SU-DHL-6 (cell line): ENCODE measurements around the gene DAZL.

Source experiments
- EZH2phosphoT487 ChIP-seq: fragments of 200-600 bp; sonication (generic), shearing (Covaris generic); conservative IDR thresholded peaks from 2 replicates; pipeline ENCODE4 v1.6.1; 2018; ENCODE audit warnings: mild to moderate bottlenecking, antibody characterized with exemption, low read length, moderate library complexity, mixed read lengths
- TF ChIP-seq, protein P1 (sequence below): fragments of 200-600 bp; sonication (generic); IDR thresholded peaks from one replicate; pipeline ENCODE4 v1.5.1; 2017; ENCODE audit warnings: antibody characterized with exemption, mild to moderate bottlenecking, low read length, moderate library complexity; ENCODE audit not compliant: insufficient read depth, poor library complexity, severe bottlenecking

DNA sequence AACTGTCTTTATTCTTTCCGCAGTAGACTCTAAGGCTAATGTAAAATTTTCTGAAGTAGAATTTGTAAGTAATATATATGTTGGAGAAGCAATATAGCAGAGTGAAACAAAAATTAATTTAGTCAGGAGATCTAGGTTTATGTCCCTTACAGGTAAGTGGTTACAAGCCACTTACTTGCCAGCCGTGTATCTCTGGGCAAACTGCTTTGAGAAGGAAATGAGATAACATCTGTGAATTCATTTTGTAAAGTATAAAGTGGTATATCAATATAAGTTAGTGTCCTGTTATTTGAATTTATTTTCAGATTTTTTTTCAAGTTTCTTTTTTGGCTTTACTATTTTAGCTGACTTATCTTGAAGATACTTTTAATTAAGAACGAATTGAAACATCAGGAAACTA is 5.5 kb downstream of the DAZL start:
- TF ChIP-seq, protein P1, sequence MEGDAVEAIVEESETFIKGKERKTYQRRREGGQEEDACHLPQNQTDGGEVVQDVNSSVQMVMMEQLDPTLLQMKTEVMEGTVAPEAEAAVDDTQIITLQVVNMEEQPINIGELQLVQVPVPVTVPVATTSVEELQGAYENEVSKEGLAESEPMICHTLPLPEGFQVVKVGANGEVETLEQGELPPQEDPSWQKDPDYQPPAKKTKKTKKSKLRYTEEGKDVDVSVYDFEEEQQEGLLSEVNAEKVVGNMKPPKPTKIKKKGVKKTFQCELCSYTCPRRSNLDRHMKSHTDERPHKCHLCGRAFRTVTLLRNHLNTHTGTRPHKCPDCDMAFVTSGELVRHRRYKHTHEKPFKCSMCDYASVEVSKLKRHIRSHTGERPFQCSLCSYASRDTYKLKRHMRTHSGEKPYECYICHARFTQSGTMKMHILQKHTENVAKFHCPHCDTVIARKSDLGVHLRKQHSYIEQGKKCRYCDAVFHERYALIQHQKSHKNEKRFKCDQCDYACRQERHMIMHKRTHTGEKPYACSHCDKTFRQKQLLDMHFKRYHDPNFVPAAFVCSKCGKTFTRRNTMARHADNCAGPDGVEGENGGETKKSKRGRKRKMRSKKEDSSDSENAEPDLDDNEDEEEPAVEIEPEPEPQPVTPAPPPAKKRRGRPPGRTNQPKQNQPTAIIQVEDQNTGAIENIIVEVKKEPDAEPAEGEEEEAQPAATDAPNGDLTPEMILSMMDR, result no peak
- no peak for TF ChIP-seq EZH2phosphoT487
